Activated CD8-positive, alpha-beta memory T cell treated with anti-CD3 and anti-CD28 coated beads, Interleukin-2, amount 50 U/mL, for 24 hours (primary cell): ENCODE data around the gene RNF213.
"Not testable (repeated sequence)": the region's sequence is repeated elsewhere in the genome, so short reads cannot be mapped to it uniquely, and the experiment has no call there.

Source experiments
- DNase-seq: peaks from one replicate; pipeline ENCODE4 v3.0.0-alpha.2; 2020; ENCODE audit errors: extremely low read depth

The RNF213 gene

DNA sequence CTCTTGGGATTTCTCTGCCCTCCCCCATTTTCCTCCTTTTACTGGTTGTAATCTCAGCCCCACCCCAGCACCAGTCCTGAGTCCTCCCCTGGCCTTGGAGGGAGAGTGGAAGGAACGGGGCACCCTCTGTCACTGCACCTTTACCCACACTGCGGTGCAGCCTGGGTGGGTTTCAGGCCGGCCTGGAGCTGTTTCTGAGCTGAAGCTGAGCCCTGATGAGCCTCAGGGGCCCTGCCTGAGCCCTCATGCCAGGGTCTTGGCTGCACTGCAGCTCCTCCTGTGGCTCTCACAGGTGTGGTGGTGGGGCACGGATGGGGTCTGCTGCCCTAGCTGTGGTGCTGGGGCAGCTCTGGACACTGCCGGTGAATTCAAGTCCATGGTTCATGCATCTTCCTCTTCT lies 34.5 kb downstream of the RNF213 start:
- DNase-seq: no peak

DNA sequence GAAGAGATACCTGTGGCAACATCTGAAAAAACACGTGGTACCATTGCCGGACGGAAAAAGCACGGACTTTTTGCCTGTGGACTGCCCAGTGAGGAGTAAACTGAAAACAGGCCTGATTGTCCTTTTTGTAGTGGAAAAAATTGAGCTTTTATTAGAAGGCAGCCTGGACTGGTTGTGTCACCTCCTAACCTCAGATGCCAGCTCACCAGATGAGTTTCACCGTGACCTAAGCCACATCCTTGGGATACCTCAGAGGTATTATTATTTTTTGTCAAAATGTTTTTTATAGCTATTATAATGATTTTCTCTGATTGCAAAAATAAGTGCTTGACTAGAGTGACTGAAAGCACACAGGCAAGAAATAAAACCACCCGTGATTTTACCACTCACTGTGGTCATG lies 34.9 kb downstream of the RNF213 start:
- DNase-seq: no peak

- no peak for DNase-seq
These were observed 35.6 kb downstream of the RNF213 start for GRCh38 chr17:80296221-80296620.

GRCh38 chr17:80297996-80298560 lies 37.4 kb downstream of the RNF213 start:
- no peak for DNase-seq

GRCh38 chr17:80299350-80300100 lies 38.9 kb downstream of the RNF213 start:
- DNase-seq: not testable (repeated sequence)

GRCh38 chr17:80300756-80301155 lies 40.1 kb downstream of the RNF213 start:
- not testable (repeated sequence) for DNase-seq

- no peak for DNase-seq
These were observed 43.2 kb downstream of the RNF213 start for GRCh38 chr17:80303824-80304223.

DNA sequence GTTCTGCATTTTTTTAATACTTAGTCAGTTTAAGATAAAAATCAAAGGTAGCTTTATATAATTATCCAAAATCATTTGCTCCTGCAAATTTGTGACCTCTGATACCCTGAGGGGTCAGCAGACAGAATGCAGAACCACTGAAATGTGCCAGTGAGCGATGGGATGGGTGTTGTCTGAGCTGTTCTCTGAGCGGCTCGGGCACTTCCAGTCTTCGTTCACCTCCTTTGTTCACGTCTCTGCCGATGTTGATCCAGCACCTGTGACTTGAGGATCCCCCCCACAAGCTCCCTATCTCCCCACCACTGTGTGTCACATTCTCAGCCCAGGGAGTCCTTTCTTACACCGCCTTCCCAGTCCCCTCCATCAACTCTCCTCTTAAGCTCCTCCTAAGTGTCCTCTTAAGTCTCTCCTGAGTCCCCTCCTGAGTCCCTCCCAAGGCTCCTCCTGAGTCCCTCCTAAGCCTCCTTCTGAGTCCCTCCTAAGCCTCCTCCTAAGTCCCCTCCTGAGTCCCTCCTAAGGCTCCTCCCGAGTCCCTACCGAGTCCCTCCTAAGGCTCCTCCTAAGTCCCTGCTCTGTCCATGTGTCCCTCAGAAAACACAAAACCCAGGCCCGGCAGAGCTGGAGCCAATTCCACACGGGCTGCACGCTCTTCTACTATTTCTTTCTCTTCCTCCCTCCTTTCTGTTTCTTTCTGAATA lies 47.5 kb downstream of the RNF213 start:
- no peak for DNase-seq

GRCh38 chr17:80308692-80309517 lies 48.3 kb downstream of the RNF213 start:
- DNase-seq: no peak

GRCh38 chr17:80311216-80311827 lies 50.7 kb downstream of the RNF213 start:
- DNase-seq: no peak

DNA sequence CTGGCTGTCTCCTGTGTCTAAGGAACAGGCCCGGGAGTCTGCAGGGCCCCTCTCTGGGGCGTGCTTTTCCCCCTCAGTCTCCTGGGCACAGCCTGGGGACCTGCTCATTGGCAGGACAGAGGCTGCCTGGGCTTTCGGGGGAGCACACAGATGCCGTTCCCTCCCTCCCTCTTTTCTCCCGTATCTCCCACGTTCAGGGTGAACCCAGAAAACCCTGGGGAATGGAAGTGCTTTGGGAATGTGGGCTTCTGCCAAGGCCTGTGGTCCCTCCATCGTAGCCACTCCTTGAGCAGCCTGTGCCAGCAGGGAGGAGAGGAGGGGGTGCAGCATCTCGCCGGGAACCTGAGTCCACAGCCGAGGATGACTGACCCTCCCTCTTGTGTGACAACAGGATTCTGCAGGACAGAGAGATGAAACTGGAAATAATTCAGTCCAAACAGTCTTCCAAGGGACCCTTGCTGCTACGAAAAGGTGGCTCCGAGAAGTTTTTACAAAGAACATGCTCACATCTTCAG lies 52.0 kb downstream of the RNF213 start:
- no peak for DNase-seq

DNA sequence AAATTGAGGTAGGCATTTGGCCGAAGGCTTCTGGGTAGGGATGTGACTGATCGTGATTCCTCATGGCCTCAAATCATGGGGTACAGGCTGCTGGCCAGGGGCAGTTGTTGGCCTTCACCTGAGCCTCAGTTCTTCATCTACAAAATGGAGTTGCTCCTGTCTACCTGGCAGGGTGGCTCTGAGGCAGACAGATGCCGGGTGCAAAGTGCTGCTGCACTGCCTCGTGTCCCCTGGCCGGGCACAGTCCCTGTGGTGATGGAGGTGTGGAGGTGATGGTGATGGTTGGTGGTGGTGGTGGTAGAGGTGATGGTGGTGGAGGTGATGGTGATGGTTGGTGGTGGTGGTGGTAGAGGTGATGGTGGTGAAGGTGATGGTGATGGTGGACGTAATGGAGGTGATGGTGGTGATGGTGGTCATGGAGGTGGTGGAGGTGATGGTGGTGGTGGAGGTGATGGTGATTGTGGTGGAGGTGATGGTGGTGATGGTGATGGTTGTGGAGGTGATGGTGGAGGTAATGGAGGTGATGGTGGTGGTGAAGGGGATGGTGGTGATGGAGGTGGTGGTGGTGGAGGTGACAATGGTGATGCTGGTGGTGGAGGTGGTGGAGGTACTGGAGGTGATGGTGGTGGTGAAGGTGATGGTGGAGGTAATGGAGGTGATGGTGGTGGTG lies 52.6 kb downstream of the RNF213 start:
- no peak for DNase-seq

DNA sequence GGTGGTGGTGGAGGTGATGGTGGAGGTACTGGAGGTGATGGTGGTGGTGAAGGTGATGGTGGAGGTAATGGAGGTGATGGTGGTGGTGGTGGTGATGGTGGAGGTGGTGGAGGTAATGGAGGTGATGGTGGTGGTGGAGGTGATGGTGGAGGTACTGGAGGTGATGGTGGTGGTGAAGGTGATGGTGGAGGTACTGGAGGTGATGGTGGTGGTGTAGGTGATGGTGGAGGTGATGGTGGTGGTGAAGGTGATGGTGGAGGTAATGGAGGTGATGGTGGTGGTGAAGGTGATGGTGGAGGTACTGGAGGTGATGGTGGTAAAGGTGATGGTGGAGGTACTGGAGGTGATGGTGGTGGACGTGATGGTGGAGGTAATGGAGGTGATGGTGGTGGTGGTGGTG lies 53.3 kb downstream of the RNF213 start:
- DNase-seq: not testable (repeated sequence)

DNA sequence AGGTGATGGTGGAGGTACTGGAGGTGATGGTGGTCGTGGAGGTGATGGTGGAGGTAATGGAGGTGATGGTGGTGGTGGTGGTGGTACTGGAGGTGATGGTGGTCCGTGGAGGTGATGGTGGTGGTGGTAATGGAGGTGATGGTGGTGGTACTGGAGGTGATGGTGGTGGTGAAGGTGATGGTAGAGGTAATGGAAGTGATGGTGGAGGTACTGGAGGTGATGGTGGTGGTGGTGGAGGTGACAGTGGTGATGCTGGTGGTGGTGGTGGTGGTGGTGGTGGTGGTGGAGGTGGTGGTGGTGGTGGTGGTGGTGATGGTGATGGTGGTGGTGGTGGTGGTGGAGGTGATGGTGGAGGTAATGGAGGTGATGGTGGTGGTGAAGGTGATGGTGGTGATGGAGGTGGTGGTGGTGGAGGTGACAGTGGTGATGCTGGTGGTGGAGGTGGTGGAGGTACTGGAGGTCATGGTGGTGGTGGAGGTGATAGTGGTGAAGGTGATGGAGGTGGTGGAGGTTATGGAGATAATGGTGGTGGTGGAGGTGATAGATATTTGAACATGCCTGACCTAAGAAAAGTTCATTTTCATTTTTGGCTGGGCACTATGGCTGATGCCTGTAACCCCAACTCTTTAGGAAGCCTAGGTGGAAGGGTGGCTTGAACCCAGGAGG lies 55.0 kb downstream of the RNF213 start:
- no peak for DNase-seq

DNA sequence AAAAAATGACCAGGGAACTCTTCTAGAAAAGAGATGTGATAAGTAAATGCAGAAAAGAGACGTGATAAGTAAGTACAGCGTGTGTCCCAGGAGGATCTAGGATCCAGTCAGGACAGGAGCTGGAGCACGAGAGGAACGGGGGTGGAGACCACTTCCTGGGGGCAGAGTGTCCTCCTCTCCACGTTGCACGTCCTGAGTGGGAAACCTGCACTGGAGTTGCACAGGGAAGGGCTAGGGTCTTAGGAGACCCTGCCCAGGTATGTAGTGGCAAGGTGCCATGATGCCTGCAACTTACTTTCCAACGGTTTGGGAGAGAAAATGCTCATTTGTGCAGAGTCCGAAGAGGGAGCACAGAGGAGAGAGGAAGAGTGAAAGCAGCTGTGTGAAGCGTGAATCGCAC lies 55.8 kb downstream of the RNF213 start:
- DNase-seq: no peak

DNA sequence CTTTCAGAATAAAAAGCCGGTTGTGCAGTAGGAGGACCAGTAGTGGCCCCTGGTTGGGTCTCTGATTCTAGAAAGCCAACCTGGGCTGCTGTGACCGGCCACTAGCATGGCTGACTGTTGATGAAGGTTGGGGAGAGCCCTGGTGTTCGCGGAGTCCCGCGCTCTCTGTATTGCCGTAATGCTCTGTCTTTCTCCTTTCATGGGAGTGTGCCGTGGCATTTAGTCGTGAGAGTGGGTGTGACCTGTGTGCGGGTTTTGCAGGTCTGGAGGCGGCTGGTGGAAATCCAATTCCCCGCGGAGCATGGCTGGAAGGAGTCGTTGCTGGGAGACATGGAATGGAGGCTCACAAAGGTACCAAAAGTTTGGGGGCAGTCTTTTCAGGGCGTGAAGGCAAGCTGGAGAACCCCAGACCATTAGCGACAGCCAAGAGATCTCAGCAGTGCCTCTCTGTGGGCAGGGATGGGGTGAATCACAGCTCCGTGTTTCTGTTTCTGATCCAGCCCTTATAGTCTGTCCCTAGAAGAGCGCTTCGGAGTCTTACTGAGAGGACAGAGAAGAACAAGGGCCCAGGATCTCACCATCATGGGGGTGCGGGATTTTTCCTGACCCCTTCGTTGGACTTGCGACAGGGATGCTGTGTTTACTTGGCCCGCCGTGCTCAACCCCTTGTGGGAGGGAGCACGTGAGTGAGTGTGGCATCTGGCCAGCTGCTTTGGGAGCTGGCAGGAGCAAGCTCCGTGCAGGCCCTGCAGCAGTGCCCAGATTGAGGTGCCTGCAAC lies 56.5 kb downstream of the RNF213 start:
- DNase-seq: no peak

DNA sequence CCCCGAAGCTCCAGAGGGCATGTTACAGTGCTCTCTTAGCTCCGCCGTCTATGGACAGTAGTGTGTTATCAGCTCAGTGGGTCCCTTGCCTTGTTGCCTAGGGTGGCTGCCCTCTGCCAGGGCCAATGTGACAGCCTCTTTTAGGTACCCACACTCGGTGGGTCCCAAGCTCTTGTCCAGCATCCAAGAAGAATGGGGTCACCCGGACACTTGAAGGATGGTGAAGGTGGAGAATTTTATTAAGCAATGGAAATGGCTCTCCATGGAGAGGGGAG lies 57.0 kb downstream of the RNF213 start:
- DNase-seq: no peak

GRCh38 chr17:80318166-80318565 lies 57.5 kb downstream of the RNF213 start:
- DNase-seq: no peak

GRCh38 chr17:80319262-80319998 lies 58.8 kb downstream of the RNF213 start:
- no peak for DNase-seq
